DMS153 treated with DMSO at 0.1 percent for 48 hours (cell line): Measurements from ENCODE around the gene DGCR2.
"Not testable (repeated sequence)": the region's sequence is repeated elsewhere in the genome, so short reads cannot be mapped to it uniquely, and the experiment has no call there.

Experiments used
- DNase-seq: peaks from one replicate; lab custom pipeline; 2025; ENCODE audit not compliant: unreplicated experiment; lab: John Stamatoyannopoulos, UW

Gene DGCR2

DNA sequence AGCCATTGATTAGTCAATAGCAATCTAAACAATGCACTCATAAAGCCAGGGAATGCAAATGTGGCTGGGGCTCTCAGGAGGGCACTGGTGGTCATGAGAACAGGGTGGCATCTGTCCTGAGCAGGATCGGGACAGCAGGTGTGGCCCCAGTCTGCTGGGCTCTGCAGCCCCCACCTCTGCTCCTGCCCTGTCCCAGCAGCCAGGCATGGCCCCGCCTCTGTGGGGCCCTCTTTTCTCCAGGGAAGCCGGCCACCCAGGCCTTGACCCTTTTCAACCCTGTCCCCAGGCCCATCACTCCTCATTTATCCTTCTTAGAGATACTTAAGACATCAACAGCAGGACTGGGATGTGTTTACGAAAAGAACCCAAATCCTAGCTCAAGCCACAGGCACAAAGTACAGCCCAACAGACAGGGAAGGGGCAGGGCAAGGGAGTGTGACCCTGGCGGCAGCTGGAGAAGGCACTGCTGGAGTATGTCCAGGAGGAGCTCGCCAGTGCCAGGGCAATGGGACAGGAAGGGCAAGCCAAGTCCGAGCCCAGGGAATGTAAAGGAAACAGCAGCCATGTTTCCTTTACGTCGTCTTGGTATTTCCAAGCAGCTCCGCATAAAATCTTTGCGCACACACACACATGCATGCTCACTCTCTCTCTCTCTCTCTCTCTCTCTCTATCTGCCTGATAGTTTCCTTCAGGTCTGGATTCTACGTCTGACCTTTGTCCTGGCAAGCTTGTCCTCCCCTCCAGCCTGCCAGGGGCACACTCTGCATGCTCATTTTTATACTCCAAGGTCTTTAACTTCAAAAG lies 59.9 kb downstream of the DGCR2 start:
- no peak for DNase-seq

DNA sequence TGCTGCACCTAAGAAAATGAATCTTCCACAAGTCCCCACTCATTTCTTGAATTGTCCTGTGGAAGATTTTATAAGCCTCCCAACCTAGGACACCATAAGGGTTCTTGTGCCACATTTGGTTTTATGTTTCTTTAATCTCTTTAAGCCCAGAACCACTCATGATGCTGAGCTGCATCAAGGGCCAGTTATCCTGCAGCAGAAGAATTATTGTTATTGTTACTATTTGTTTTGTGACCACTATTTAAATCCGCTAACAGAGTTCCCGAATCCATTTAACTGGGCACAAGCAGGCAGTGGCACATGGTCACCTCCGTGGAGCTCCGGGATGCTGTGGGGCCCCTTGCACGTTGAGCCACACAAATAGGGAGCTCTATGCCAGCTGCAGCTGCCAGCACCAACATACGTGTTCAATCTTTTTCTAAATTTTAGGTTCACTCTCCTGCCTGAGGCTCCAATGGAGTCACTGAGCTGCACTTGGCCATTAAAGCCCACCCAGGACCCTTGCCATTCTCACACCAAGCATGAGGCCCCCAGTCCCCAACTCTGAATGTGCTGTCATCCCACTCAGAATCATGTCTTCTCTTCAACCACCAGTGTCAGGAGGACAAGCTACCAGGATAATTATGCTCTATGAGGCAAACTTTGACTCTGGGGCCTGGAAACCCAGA lies 60.6 kb downstream of the DGCR2 start:
- DNase-seq, result no peak

DNA sequence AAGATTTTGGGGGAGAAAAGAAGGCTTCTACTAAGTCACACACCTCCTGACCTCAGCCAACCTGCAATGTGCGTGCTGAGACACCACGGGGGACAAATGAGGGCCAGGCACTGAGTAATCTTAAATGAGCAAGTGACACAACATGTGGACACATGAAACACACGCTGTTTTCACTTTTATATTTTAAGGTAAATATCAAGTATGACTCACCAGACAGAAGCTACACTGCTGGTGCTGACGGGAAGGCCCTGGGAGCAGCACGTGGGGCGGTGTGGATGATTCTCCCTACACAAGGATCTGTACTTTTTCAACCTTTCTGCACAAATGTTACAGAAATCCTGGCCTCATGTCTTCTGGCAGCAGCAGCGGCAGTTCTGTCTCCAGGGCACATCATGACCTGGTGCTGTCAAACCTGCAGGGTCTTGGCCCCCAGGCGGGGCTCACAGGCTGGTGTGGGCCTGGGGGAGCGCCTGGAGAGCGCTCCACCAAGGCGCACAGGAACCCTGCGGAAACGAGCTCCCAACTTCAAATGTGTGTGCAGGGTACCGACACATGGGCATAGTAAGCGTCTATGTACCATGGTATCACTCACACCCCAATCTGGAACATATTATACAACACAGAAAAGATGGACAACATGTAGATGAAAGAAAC lies 61.7 kb downstream of the DGCR2 start:
- no peak for DNase-seq

DNA sequence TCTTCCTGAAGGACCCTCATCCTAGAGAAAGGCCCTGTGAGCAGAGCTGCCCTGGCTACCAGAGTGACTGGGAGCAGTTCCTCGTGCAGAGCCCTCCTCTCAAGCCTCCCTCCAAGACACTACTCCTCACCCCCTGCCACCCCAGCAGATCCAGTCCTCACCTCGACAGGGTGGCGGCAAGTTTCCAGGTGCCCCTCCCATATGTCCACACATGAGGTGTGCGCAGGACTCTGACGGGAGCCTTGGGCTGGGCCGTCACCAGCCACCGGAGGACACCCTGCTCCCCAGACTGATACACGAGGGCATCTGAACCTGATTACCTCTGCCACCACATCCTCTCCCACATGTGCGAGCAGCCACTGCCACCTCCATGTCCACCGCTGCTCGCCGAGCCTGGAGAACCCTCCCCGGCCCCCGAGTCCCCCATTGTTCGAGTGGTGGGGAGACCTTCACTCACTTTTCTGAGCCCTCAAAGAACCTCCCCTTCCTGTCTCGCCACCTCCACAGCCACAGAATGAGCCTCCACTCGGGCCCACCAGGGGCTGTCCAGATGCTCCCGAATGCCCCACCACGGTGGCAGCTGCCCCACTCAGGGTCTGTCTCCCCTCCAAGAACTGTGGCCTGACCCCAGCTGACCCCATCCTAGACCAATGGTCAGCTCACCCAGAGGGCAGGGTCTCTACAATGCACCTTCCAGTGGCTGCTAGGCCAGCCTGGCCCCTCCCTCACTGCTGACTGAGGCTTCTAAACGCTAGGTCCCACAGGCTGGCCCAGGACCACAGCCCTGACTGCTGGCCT lies 62.5 kb downstream of the DGCR2 start:
- no peak for DNase-seq

DNA sequence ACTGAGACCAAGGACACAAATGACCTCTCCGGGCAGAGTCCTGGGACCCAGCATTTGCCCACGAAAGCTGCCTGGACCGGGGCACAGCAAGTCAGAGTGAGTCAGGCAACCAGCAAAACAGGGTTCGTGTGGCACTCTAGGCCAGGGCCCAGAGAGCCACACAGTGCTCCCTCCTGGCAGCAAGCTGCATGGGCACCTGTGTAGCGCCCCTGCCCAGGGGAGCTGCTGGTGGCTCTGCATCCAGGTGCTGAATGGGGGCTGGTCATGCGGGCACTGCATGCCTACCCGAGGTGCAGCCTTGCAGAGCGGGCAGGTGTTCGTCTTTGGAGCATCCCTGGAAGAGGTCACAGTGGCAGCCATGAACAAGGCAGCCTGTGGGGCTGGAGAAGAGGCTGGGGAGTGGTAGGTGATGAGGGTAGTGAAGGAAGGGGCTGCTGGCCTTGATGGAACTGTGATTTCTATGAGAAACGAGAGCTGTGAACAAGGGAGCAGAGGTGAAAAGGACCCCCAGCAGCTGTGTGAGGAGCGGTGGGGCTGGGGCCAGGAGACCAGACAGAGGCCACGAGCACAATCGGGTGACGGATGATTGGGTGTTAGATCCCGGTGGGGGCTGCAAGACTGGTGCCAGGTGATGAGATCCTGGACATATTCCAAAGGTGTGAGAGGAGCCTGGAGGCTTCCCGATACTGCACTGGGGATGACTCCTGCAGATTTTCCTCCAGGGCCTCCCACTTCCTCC lies 63.3 kb downstream of the DGCR2 start:
- no peak for DNase-seq

DNA sequence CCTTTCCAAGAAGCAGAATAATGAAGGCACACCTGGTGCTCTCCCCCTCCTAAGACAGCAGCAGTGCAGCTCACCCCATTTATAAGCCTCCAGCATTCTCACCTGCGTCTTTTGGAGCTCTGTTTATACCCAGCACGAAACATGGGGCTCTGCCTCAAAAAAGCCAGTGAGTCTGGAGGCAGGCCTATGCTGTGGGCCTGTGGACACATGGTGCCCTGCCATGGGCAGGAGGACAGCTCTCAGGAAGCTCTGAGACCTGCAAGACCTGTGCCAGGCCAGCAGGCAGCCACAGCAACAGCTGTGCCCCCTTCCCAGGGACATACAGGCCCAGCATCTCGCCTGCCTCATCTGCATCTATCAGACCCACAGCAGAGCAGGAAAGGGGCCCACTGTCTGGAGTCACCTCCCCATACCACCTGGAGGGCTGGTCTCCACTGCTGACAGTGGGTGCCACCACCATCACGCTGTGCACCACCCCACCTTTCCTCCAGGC lies 64.2 kb downstream of the DGCR2 start:
- DNase-seq, result no peak

DNA sequence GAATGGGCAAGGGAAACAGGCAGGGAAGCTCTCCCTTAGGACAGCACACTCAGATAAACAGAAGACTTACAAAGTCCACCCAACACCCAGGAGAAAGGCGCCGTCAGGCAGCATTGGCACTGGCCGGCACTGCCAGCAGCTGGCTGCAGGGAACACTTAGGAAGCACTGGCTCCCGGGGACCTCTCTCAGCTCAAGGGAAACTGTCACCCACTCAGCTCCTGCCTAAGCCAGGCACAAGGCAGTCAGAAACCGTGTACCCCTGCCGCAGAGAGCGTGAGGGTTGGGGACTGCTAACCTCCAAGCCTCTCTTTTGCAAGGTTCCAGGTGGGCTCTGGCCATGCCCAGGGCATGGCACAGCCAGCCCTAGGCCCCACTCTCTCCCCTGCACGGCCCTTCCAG lies 64.7 kb downstream of the DGCR2 start:
- DNase-seq, result no peak

DNA sequence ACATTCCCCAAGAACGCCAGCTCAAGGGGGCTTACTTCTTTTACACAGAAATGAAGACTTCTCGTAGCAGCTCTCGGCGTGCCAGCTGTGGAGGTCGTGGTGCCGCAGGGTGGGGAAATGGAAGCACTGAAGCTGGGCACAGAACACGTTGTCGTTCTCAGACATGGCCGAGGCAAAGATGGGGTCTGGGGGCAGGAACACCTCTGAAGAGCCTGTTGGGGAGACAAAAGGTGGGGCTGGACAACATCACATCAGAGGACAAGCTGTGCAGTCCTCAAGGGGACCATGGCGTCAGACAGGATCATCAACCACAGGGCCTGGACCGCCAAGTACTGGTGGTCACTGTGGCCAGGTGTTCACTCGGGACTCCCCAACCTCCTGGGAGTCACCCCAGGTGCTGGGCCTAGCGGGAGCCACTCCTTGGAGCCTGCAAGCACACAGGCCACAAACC lies 65.2 kb downstream of the DGCR2 start:
- no peak for DNase-seq

DNA sequence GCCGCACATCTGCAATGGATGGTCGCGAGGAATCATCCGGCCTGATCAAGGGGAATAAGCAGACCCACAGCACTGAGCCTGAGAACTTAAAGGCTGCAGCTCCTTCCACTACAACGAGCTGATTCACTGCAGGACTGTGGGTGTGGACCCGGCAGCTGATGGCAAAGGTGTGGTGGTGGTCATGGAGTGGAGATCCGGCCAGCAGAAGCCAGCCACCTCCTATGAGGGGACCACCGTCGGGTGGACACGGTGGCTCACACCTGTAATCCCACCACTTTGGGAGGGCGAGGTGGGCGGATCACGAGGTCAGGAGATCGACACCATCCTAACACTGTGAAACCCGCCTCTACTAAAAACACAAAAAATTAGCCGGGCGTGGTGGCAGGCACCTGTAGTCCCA lies 66.4 kb downstream of the DGCR2 start:
- DNase-seq, result no peak

DNA sequence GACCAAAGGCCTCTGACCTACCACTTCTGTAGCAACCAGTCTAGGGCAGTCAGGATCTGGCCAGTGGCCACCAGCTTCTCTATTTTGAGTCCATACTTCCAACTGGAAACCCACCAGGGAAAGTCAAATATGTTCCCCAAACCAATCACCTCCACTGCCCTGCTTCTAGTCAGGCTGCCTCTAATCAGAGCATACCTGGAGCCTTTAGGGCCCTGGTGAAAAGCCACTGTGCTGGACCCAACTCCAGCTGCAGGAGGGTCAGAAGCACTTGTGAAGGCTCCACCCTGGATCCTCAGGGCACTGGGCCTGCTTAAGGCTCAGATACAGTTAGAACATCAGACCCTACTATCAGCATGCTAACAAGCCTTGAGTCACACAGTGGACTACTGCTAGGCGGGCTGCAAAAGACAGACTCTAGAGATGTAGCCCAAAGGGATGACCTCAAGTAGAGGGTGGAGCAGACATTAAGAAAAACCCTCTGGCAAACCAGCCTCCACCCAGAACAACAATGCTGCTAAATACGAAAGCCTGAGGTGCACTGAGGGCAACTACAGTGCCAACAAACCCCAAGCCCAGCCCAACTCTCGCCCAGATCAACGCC lies 69.2 kb downstream of the DGCR2 start:
- no peak for DNase-seq

DNA sequence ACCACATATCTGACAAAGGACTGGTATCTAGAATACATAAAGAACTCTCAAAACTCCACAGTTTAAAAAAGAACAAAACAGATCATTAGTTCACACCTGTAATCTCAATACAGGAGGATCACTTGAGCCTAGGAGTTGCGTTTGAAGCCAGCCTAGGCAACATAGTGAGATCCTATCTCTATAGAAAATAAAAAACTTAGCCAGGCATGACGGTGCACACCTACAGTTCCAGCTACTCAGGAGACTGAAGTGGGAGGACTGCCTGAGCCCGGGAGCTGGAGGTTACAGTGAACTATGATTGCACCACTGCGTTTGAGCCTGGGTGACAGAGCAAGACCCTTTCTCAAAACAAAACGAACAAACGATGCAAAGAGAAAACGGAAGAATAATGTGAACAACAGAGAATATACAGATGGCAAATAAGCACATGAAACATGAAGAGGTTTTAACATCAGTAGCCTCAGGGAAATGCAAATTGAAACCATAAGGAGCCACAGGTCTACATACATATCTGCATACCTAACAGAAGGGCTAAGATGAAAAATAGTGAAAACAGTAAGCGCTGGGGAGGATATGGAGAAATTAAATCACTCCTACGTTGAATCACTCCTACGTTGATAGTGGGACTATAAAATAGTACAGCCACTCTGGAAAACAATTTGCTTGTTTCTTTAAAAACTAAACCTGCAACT lies 70.7 kb downstream of the DGCR2 start:
- DNase-seq, result no peak

DNA sequence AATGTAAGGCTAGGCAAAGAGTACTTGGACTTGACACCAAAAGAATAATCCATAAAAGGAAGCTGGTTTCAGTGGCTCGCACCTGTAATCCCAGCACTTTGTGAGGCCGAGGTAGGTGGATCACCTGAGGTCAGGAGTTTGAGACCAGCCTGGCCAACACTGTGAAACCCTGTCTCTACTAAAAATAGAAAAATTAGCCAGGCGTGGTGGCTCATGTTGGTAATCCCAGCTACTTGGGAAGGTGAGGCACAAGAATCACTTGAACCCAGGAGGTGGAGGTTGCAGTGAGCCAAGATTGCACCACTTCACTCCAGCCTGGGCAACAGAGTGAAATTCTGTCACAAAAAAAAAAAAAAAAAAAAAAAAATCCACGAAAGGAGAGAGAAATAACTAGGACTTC lies 71.4 kb downstream of the DGCR2 start:
- not testable (repeated sequence) for DNase-seq

DNA sequence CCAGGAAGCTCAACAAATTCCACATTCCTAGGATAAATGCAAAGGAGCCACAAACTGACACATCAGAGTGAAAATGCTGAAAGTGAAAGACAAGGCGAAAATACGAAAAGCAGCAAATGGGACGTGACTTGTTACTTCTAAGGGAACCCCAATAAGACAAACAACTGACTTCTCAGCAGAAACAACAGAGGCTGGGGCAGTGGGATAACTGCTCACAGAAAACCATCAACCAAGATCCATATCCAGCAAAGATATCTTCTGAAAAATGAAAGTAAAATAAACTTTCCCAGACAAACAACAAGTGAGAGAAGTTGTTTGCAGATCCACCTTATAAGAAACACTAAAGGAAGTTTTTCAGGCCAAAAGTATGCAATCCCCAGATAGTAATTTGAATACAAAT lies 72.1 kb downstream of the DGCR2 start:
- no peak for DNase-seq

DNA sequence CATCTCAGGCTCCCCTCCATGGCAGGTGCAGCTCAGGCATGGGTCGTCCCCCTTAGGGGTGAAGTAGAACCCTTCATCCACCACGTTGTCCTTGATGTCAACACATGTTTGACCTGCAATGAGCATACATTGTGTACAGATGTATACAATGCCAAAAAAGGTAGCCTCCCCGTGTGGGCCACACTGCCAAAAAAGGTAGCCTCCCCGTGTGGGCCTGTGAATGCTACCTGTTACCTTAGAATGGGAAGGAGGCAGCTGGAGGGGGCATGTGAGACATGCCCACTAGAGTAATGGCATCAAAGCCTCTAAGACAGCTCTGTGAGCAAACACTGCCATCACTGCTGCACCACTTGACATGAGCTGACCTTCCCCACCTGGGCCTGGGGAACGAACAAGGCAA lies 73.7 kb downstream of the DGCR2 start:
- no peak for DNase-seq

DNA sequence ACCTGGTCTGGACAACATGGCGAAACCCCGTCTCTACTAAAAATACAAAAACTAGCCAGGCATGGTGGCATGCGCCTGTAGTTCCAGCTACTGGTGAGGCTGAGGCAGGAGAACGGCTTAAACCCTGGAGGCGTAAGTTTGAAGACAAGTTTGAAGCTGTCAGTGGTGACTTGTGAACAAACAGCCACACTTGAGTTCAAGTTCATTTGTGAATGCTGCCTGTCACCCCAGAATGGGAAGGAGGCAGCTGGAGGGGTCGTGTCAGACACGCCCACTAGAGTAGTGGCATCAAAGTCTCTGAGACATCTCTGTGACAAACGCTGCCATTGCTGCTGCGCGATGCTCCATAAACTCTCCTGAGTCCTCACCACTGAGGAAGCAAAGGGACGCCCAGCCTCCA lies 74.2 kb downstream of the DGCR2 start:
- DNase-seq, result no peak

DNA sequence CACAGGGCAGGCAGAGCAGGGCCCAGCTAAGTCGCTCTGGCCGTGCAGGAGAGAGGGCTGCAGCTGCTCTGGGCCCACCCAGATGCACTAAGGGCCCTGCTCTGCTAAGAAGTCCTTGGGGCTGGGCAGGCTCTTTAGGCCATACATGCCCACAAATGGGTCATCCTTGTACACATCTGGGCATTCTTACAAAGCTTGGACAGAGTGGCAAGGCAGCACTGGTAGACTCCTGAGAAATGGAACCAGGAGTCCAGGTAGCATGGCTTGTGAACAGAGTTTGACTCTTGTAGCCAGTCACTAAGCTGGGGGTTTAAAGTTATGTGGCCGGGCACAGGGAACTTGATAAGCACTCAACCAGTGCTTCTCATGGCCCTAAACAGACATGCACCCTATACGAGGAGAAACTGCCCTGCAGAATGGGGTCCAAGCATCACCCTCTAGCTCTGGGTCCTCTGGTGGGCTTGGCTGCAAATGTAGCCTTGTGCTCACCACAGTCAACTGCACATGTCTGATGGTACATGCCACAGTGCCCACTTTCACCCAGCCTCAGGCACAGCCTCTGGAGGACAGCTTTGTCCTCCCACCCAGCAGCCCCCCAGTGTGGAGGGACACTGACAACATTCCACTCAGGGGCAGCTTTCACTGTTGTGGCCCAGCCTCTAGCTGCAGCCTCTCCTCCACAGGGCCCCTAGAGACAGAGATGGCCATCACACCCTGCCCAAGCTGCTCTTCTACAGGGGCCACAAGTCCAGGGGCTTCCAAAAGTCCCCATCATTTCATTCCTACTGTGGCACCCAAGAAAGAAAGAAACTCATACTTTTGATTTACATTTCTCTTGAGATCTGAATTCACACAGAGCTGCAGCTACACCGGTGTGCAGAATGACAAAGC lies 75.2 kb downstream of the DGCR2 start:
- DNase-seq, result no peak

DNA sequence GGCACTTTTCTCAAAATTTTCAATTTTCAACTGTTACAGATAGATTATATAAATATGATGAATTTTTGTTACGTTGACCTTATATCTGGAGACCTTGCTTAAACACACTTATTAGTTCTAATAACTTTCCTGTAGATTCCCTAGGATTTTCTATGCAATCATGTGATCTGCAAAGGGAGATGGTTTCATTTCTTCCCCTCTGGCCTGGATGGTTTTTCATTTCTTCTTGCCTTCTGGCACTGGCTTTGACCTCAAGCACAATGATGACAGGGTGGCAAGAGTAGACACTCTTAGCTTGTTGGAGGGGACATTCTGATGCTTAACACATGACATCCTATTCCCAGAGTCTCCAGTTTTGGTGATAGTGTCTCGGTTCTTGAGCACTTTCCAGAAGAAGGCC lies 75.9 kb downstream of the DGCR2 start:
- no peak for DNase-seq

DNA sequence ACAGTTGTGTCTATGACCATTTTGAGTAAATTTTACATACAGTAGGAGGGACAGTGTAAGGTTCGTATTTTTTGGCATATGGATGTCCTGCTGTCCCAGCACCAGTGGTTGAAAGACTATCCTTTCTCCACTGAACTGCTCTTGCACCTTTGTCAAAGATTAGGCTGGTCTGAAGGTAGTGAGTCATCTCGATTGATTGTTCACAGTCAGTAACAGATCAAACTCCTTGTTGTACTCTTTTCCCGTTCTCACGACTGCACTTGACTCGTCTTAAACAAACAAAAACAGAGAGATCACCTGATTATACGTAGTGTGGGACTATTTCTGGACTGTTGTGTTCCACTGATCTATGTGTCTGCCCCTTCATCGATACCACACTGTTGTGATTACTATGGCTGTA lies 77.1 kb downstream of the DGCR2 start:
- no peak for DNase-seq

DNA sequence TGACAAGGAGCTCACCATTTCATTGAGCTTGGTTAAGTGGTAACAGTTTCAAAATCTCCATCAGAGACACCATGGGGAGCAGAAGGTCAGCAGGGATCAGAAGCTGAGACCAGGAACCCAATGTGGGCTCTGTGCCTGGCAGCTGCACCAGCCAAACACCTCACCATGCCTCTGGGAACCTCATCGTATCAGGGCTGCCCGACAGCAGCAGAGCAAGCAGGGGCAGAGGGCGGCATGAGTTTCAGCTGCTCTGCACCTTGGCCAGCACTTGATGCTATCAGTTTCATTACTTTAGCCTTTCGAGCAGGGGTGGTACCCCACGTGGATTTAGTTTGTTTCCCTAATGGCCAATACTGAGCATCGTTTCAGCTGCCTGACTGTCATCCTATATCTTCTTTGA lies 77.8 kb downstream of the DGCR2 start:
- DNase-seq, result no peak
